Omental fat pad (tissue), 4 donors: ENCODE measurements around the gene TRAPPC12. TPM values are rescaled to one million over a fixed set of nuclear protein-coding genes. Genes with fewer than 3 reads are reported as not detected.
"Not testable (repeated sequence)": the region's sequence is repeated elsewhere in the genome, so short reads cannot be mapped to it uniquely, and the experiment has no call there.

Experiments used
- ATAC-seq: fragments of 150-250 bp; one replicate; pipeline ENCODE4 v1.9.1; 2016; ENCODE audit warnings: mild to moderate bottlenecking, moderate library complexity; ENCODE audit not compliant: low FRiP score
- DNase-seq: peaks from one replicate; pipeline ENCODE4 v3.0.0-alpha.2; 2019; ENCODE audit warnings: low spot score
- total RNA-seq, 4 donors: library from RNA; depleted of rRNA; stranded (reverse); fragments of >200 nt; gene quantifications; one replicate each; pipeline ENCODE4 v1.1.0, GENCODE V29; 2016
- TF ChIP-seq, protein P1 (sequence below), 3 donors: fragments of 450-650 bp; IDR thresholded peaks; one replicate each; pipeline ENCODE4 v1.5.1; 2016 to 2017; ENCODE audit warnings: antibody characterized with exemption in 3 of 3, mild to moderate bottlenecking in 3 of 3, moderate library complexity in 2 of 3

TRAPPC12 gene
- total RNA-seq, 4 donors from 2014 or later = 39.3 to 92.1 (median 53.9) TPM

- ATAC-seq (no peak), DNase-seq (no peak)
- TF ChIP-seq, protein P1, sequence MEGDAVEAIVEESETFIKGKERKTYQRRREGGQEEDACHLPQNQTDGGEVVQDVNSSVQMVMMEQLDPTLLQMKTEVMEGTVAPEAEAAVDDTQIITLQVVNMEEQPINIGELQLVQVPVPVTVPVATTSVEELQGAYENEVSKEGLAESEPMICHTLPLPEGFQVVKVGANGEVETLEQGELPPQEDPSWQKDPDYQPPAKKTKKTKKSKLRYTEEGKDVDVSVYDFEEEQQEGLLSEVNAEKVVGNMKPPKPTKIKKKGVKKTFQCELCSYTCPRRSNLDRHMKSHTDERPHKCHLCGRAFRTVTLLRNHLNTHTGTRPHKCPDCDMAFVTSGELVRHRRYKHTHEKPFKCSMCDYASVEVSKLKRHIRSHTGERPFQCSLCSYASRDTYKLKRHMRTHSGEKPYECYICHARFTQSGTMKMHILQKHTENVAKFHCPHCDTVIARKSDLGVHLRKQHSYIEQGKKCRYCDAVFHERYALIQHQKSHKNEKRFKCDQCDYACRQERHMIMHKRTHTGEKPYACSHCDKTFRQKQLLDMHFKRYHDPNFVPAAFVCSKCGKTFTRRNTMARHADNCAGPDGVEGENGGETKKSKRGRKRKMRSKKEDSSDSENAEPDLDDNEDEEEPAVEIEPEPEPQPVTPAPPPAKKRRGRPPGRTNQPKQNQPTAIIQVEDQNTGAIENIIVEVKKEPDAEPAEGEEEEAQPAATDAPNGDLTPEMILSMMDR (IDR thresholded peaks at IDR 0.05) = no peak
Observed at GRCh38 chr2:3446381-3446780, 66.9 kb downstream of the TRAPPC12 start.

DNA sequence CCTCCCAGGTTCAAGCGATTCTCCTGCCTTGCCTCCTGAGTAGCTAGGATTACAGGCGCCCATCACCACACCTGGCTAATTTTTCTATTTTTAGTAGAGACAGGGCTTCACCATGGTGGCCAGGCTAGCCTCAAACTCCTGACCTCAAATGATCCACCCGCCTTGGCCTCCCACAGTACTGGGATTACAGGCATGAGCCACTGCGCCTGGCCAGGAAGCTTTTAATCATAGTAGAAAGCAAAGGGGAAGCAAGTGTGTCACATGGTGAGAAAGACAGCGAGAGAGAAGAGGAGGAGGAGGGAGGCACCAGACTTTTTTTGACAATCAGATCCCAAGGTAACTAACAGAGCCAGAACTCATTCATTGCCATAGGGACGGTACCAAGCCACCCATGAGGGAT is 67.7 kb downstream of the TRAPPC12 start:
- DNase-seq, ATAC-seq: not testable (repeated sequence)

- no peak for DNase-seq
- ATAC-seq = no peak
- TF ChIP-seq, protein P1 (IDR thresholded peaks at IDR 0.05) = no peak
Observed at GRCh38 chr2:3447789-3448317, 68.4 kb downstream of the TRAPPC12 start.

DNA sequence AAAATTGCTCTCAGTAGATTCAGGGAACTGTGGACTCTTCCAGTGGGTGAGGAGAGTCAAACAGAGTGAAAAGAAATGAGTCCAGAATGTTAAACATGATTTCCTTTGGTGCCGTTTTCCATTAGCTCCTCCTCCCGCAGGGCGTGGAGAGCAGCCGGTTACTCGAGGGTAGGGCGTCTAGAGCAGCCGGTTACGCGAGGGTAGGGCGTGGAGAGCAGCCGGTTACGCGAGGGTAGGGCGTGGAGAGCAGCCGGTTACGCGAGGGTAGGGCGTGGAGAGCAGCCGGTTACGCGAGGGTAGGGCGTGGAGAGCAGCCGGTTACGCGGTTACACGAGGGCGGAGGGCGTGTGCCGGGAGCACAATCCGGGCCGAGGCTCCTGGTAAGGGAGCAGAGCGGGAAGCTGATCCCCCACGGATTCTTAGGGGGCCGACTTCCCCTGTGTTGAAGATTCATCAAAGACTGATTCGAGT is 69.0 kb downstream of the TRAPPC12 start:
- ATAC-seq, DNase-seq: not testable (repeated sequence)

GRCh38 chr2:3449086-3449485 is 69.6 kb downstream of the TRAPPC12 start:
- ATAC-seq = no peak
- TF ChIP-seq, protein P1 (IDR thresholded peaks at IDR 0.05) = no peak

DNA sequence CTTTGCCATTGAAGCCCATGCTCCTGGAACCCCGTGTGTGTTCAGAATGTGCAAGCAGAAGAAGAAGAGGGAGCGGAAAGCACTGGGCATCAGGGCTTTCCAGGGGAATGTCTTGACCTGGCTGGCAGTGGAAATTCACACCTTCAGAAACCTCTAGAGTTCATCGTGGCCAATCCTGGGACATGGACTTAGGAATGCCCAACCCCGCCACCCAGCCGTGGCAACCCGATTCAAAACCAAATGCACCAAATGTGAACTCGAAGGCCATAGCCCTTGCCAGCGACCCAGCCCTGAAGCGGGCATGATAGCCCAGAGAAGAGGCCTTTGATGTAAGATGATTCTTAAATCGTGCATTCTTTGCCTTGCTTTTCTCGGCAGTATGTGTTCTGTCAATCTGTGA is 70.4 kb downstream of the TRAPPC12 start:
- ATAC-seq (no peak), DNase-seq (no peak)
- TF ChIP-seq, protein P1 (IDR thresholded peaks at IDR 0.05) = no peak

More at GRCh38 chr2:3449086-3449485, 69.6 kb downstream of the TRAPPC12 start:
- DNase-seq = no peak

DNA sequence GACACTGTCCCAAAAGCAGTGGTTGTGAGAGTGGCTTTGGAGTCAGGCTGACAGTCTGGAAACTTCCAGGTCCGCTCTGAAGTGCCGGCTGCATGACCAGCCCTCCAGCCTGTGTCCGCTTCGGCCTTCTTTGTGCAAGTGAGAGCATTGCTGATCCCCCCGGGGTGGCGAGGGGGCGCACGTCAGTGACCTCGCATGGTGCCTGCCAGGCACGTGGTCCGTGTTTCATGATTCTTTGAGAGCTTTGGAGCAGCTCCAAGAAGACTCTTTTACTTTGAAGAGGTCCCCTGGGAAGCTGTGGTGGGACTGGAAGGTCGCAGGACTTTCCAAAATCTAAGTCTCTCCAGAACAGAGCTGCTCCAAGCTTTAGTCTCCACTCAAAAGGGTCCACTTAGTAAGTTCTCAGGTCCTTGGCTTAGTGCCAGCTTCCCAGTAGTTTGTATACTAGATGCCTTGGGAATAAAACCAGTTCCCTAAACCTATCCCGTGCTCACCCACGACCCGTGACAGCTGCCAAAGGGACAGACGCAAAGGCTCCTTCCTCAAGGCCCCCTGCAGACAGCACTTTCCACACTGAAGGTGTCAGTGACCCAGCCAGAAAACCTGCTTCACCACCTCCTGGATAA is 71.0 kb downstream of the TRAPPC12 start:
- TF ChIP-seq, protein P1 (IDR thresholded peaks at IDR 0.05) = no peak
- no peak for ATAC-seq
- no peak for DNase-seq

DNA sequence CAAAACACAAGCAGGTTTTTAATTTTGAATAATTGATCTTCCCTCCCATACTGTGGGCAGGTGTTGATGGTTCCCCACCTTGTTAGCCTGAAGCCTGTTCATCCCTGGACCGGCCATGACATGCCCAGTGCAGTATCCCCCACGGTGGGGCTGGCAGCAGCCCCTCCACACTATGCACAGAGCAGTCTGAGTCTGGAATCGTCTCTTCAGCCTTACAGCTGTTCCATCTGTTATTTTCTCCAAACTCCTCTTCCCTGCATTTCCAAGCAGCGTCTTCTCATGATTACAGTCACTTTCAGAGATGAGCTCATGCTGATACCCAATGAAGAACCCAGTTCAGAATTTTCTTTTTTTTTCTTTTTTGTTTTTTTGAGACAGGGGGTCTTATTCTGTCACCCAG is 71.7 kb downstream of the TRAPPC12 start:
- no peak for ATAC-seq
- TF ChIP-seq, protein P1 (IDR thresholded peaks at IDR 0.05) = no peak
- DNase-seq = no peak
